K562 (cell line): ENCODE results near the gene CTTNBP2. TPM values are rescaled to one million over a fixed set of nuclear protein-coding genes. Genes with fewer than 3 reads are reported as not detected.

Source experiments
- ATAC-seq: fragments of 200-7000 bp; cut with Tn5 transposase; 3 replicates; pipeline ENCODE4 v1.9.1; 2020; ENCODE audit warnings: moderate library complexity
- BruUV-seq: library from RNA; stranded (reverse); fragments of 400-500 nt; replicated peaks from 2 replicates; lab custom pipeline; 2021; lab: Mats Ljungman, UMichigan
- CTCF ChIA-PET: fragments of 300-600 bp; formaldehyde crosslinking; extraction: SDS; loops from one replicate; lab custom pipeline; 2021; ENCODE audit warnings: low intra/inter-chr PET ratio; lab: Yijun Ruan, JAX
- POLR2A ChIA-PET: fragments of 300-600, 350-650 bp; sonication (Branson Sonifier 250); formaldehyde crosslinking; extraction: SDS; loops from one replicate; lab custom pipeline; 2021; ENCODE audit warnings: antibody characterized with exemption, inconsistent platforms; lab: Yijun Ruan, JAX
- DNase-seq, 4 experiments: peaks; one replicate each; pipeline versions ENCODE4 v3.0.0 to v3.0.0-alpha.2; 2011 to 2018; ENCODE audit warnings: low spot score in 3 of 4, mixed read lengths in 3 of 4; ENCODE audit errors: extremely low read depth in 1 of 4
- FAIRE-seq: peaks from 2 replicates; lab custom pipeline; 2011; peaks lifted over from hg19 to GRCh38; lab: Jason Lieb, UNC
- H2AFZ ChIP-seq: 2 replicates; pipeline ENCODE4 v1.6.0; 2011; ENCODE audit warnings: low read depth, low read length, control low read depth, inconsistent platforms
- H3K27ac ChIP-seq: fragments of 200-600 bp; 3 replicates; pipeline ENCODE4 v1.8.0; 2011; ENCODE audit warnings: low read depth, mild to moderate bottlenecking, control low read depth, inconsistent platforms, low read length, moderate library complexity, mixed read lengths; ENCODE audit errors: extremely low read depth
- H3K27me3 ChIP-seq, 2 experiments: fragments of 300-600 bp in 1 of 2; 2 replicates in 1 of 2; 3 replicates in 1 of 2; pipeline versions ENCODE4 v1.6.0 to v1.8.0; 2011; ENCODE audit warnings: inconsistent platforms in 2 of 2, low read length in 2 of 2, mild to moderate bottlenecking in 1 of 2, mixed read lengths in 1 of 2, moderate library complexity in 1 of 2; ENCODE audit not compliant: control insufficient read depth in 2 of 2, insufficient read depth in 2 of 2
- H3K36me3 ChIP-seq: fragments of 300-600 bp; 3 replicates; pipeline ENCODE4 v1.8.0; 2011; ENCODE audit warnings: mild to moderate bottlenecking, low read length, inconsistent platforms; ENCODE audit not compliant: control insufficient read depth, insufficient read depth
- H3K4me1 ChIP-seq, 2 experiments: fragments of 200-600 bp in 1 of 2; replicated peaks in 1 of 2; 2 replicates in 1 of 2; 3 replicates in 1 of 2; pipeline versions ENCODE4 v1.5.1 to v1.8.0; 2011; ENCODE audit warnings: inconsistent platforms in 2 of 2, low read length in 2 of 2, mild to moderate bottlenecking in 1 of 2, mixed read lengths in 1 of 2, moderate library complexity in 1 of 2; ENCODE audit not compliant: control insufficient read depth in 2 of 2, insufficient read depth in 2 of 2
- H3K4me2 ChIP-seq: 2 replicates; pipeline ENCODE4 v1.6.1; 2011; ENCODE audit warnings: low read length, control low read depth, inconsistent platforms, mixed read lengths; ENCODE audit not compliant: insufficient read depth
- H3K4me3 ChIP-seq: fragments of 200-600 bp; sonication (generic), shearing (Covaris generic); 2 replicates; pipeline ENCODE4 v1.5.1; 2016; ENCODE audit warnings: control low read depth, inconsistent platforms
- H3K79me2 ChIP-seq: fragments of 200-600 bp; 3 replicates; pipeline ENCODE4 v1.8.0; 2011; ENCODE audit warnings: low read length, inconsistent platforms; ENCODE audit not compliant: control insufficient read depth, insufficient read depth
- H3K9ac ChIP-seq, 2 experiments: 2 replicates each; pipeline versions ENCODE4 v1.6.0 to v1.6.1; 2011; ENCODE audit warnings: low read depth in 2 of 2, low read length in 2 of 2, control low read depth in 1 of 2, inconsistent platforms in 1 of 2, mild to moderate bottlenecking in 1 of 2, mixed read lengths in 1 of 2; ENCODE audit not compliant: insufficient read depth in 1 of 2
- H3K9me1 ChIP-seq: one replicate; pipeline ENCODE4 v1.6.0; 2011; ENCODE audit warnings: inconsistent platforms, mild to moderate bottlenecking, low read length, moderate library complexity; ENCODE audit not compliant: control insufficient read depth, insufficient read depth
- H3K9me3 ChIP-seq: replicated peaks from 2 replicates; pipeline ENCODE4 v1.5.1; 2011; ENCODE audit warnings: low read depth, low read length, inconsistent platforms; ENCODE audit not compliant: control insufficient read depth, insufficient read depth
- H4K20me1 ChIP-seq: replicated peaks from 2 replicates; pipeline ENCODE4 v1.6.1; 2011; ENCODE audit warnings: low read length, inconsistent platforms, mixed read lengths; ENCODE audit not compliant: control insufficient read depth, insufficient read depth
- BRD4 ChIP-seq: fragments of 200-600 bp; sonication (generic); IDR thresholded peaks from 2 replicates; pipeline ENCODE4 v1.6.1; 2017; ENCODE audit warnings: inconsistent platforms
- FOXA3 ChIP-seq, 2 experiments: fragments of 450-650 bp in 1 of 2; sonication (generic) in 1 of 2; formaldehyde crosslinking; IDR thresholded peaks in 1 of 2; conservative IDR thresholded peaks in 1 of 2; 2 replicates each; pipeline versions ENCODE4 v1.4.0 to v1.8.0; 2020 to 2022; ENCODE audit warnings: mild to moderate bottlenecking in 2 of 2, missing genetic modification reagents in 1 of 2
- GABPA ChIP-seq: fragments of 200-800 bp; sonication (Bioruptor generic); conservative IDR thresholded peaks from 2 replicates; pipeline ENCODE4 v1.6.1; 2016; ENCODE audit warnings: low read depth, missing genetic modification characterization, missing compliant biosample characterization
- L3MBTL2 ChIP-seq: fragments of 450-650 bp; IDR thresholded peaks from 2 replicates; pipeline ENCODE4 v1.6.1; 2016; ENCODE audit warnings: mild to moderate bottlenecking, moderate library complexity
- OTX1 ChIP-seq: fragments of 450-650 bp; formaldehyde crosslinking; IDR thresholded peaks from 2 replicates; pipeline ENCODE4 v1.4.0; 2022; ENCODE audit warnings: mild to moderate bottlenecking
- RREB1 ChIP-seq: fragments of 250-450 bp; sonication (Bioruptor Pico); IDR thresholded peaks from 2 replicates; pipeline ENCODE4 v1.4.0; 2020
- ZNF324 ChIP-seq: fragments of 250-450 bp; sonication (Bioruptor Pico); IDR thresholded peaks from 2 replicates; pipeline ENCODE4 v1.4.0; 2020; ENCODE audit warnings: mild to moderate bottlenecking
- ZNF407 ChIP-seq: fragments of 450-650 bp; IDR thresholded peaks from 2 replicates; pipeline ENCODE4 v1.6.1; 2016; ENCODE audit warnings: low read depth
- ZNF76 ChIP-seq: fragments of 250-450 bp; sonication (Bioruptor Pico); IDR thresholded peaks from 2 replicates; pipeline ENCODE4 v1.4.0; 2020; ENCODE audit warnings: mild to moderate bottlenecking, moderate library complexity, borderline replicate concordance
- WGBS: fragments of 100-300 bp; shearing (Covaris generic); methylation state at CpG from one replicate; pipeline ENCODE4 v1.1.6; 2016; ENCODE audit warnings: low coverage, mixed read lengths; ENCODE audit not compliant: insufficient coverage; ENCODE audit errors: missing lambda C conversion rate; 5-methylcytosine and 5-hydroxymethylcytosine counted together
- in situ Hi-C: fragments of 300-500 bp; cut with MboI; formaldehyde crosslinking; loops from 4 replicates; pipeline ENCODE4 v1.15.0; 2018; ENCODE audit warnings: inconsistent platforms, mixed read lengths
- intact Hi-C: fragments of 100-400 bp; cut with micrococcal nuclease; formaldehyde crosslinking; loops from 2 replicates; pipeline ENCODE4 v1.14.2; 2022
- polyA plus RNA-seq, 8 experiments: library from polyadenylated mRNA; depleted of rRNA in 4 of 8; stranded (reverse) in 5 of 8; unstranded in 3 of 8; fragments of >200 nt; fragmentation: Nextera tagmentation in 2 of 8; fragmentation: Illumina TruSeq in 1 of 8; extraction: Ambion mirVana in 2 of 8; extraction: Trizol in 1 of 8; gene quantifications; 2 replicates each; pipeline versions ENCODE4 v1.2.1 to v1.2.3, GENCODE V29; 2011 to 2014; ENCODE audit warnings: inconsistent platforms in 1 of 8, missing spikeins in 1 of 8
- total RNA-seq, 7 experiments: library from RNA; depleted of rRNA in 6 of 7; stranded (reverse); fragments of >200 nt in 6 of 7; fragmentation: Illumina TruSeq in 2 of 7; extraction: Trizol in 2 of 7; gene quantifications; 2 replicates each; pipeline versions ENCODE4 v1.2.1 to v1.2.3, GENCODE V29; 2011 to 2021; ENCODE audit warnings: low replicate concordance in 1 of 7

CTTNBP2 gene
- total and polyA plus RNA-seq, 9 of the 15 experiments (the other 6 are each of a cell fraction or from before 2014, with no cell fraction given), result 0.05 TPM; not detected in 8

DNA sequence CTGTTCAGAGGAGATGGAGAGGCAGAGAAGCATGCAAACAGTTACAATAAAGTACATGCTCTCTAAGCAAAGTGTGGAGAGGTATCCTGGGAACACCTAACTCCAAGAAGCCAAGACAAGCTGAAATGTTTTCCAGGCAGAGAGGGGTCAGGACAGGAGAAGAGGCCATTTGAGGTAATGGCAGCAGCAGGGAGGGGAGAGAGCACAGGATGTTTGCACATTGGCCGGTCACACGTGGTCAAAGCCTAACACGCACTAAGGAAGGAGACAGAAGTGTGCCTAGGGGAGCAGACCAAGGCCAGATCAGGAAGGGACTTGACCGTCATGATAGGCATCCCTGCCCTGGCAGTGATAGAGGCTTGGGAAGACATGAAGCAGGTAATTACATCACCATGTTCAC is 101.5 kb downstream of the CTTNBP2 start:
- in situ Hi-C loops, result no loop called here
- Histone ChIP-seq H3K4me3 (no peak overlapping the region), H3K4me2 (no peak overlapping the region), H3K27ac (no peak overlapping the region), H3K36me3 (no peaks in the 10 kb centered on the region), H3K9ac (no peak overlapping the region), H2AFZ (peak overlapping the region; percentile 58), H3K79me2 (no peaks in the 10 kb centered on the region), H4K20me1 (no peaks in the 10 kb centered on the region), H3K4me1 (no peaks in the 10 kb centered on the region; a peak in 2 of 5 replicates), H3K9me3 (no peaks in the 10 kb centered on the region), H3K27me3 (no peaks in the 10 kb centered on the region), H3K9me1 (no peaks in the 10 kb centered on the region)
- no peak for DNase-seq
- ChIA-PET POLR2A (no interaction called here), CTCF (no interaction called here)
- peak; percentile 44 for ATAC-seq
- 16% methylated on average over 4 of the region's 4 CpGs for WGBS
- intact Hi-C loops, result no loop called here
- BruUV-seq, result no TSS peak
- FAIRE-seq, result no peak
- TF ChIP-seq L3MBTL2 (0 out of 2 replicates have a peak, but pooled peaks have one; percentile 26), OTX1 (CRISPR knock-in tag) (0 out of 2 replicates have a peak, but pooled peaks have one; percentile 44), GABPA (tag) (no peak), ZNF407 (no peak), RREB1 (CRISPR knock-in tag) (0 out of 2 replicates have a peak, but pooled peaks have one; percentile 21), BRD4 (no peak), ZNF76 (CRISPR knock-in tag) (0 out of 2 replicates have a peak, but pooled peaks have one; percentile 29), ZNF324 (CRISPR knock-in tag) (0 out of 2 replicates have a peak, but pooled peaks have one; percentile 25), FOXA3 (CRISPR knock-in tag; conservative IDR thresholded peaks at IDR 0.05 in 1 of 2, IDR thresholded peaks at IDR 0.05 in 1 of 2) (peak in 1 of 2 experiments; percentile 35; a peak in 1 of 4 replicates)
